Activated CD4-positive, alpha-beta T cell treated with anti-CD3 and anti-CD28 coated beads for 36 hours (primary cell): ENCODE results near the gene FSTL4. TPM values are rescaled to one million over a fixed set of nuclear protein-coding genes. Genes with fewer than 3 reads are reported as not detected.

ENCODE experiments used
- ATAC-seq: fragments of 200-7000 bp; cut with Tn5 transposase; one replicate; pipeline ENCODE4 v1.10.0; 2021; ENCODE audit warnings: mild to moderate bottlenecking, moderate library complexity
- CTCF ChIA-PET: fragments of 350-600 bp; sonication (Branson Sonifier 250); formaldehyde crosslinking; loops from one replicate; lab custom pipeline; 2021; ENCODE audit warnings: antibody characterized with exemption; lab: Charles Lee
- POLR2A ChIA-PET: fragments of 350-600 bp; sonication (Branson Sonifier 250); formaldehyde crosslinking; loops from one replicate; lab custom pipeline; 2021; ENCODE audit warnings: antibody characterized with exemption, inconsistent platforms; lab: Charles Lee
- DNase-seq: peaks from one replicate; pipeline ENCODE4 v3.0.0-alpha.2; 2020
- H3K27ac Mint-ChIP-seq: one replicate; pipeline ENCODE4 v1.8.0; 2021; ENCODE audit warnings: mixed read lengths
- H3K27me3 Mint-ChIP-seq: one replicate; pipeline ENCODE4 v1.8.0; 2021; ENCODE audit warnings: mixed read lengths
- H3K36me3 Mint-ChIP-seq: one replicate; pipeline ENCODE4 v1.8.0; 2021; ENCODE audit warnings: low read depth, mixed read lengths
- H3K4me1 Mint-ChIP-seq: one replicate; pipeline ENCODE4 v1.8.0; 2021; ENCODE audit warnings: mixed read lengths
- H3K4me3 Mint-ChIP-seq: one replicate; pipeline ENCODE4 v1.8.0; 2021; ENCODE audit warnings: mild to moderate bottlenecking, moderate library complexity, mixed read lengths
- H3K9me3 Mint-ChIP-seq: one replicate; pipeline ENCODE4 v1.8.0; 2021; ENCODE audit warnings: low read depth, mixed read lengths
- intact Hi-C, 2 experiments: fragments of 100-400 bp; cut with DNase I in 1 of 2; cut with micrococcal nuclease in 1 of 2; formaldehyde crosslinking; loops; one replicate each; pipeline versions ENCODE4 v1.14.2 to v1.15.1; 2022 to 2024; cut with DNase I, micrococcal nuclease
- total RNA-seq, 2 experiments: library from RNA; stranded (reverse); gene quantifications; one replicate each; pipeline ENCODE4 v1.2.3, GENCODE V29; 2021

Gene FSTL4
- total RNA-seq, 2 experiments from 2014 or later = not detected

DNA sequence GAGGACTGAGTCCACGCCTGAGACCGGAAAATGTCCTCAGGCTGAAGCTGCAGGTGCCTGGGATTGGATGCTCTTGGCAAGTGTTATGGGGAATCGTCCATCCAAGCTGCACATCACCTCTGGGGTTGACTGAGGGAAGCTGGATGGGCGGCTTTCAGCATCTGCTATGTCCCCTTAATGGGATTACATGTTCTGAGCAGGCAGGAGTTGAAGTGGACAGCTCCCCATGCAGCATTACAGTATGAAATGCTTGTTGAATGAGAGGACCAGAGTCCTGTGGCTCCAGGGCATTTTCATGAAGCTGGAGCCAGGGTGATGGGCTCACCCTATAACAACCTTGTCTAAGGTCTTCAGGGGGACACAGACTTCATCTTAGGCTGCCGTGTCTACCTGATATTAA lies 289.6 kb downstream of the FSTL4 start:
- no peak overlapping the region for H3K4me3 Mint-ChIP-seq
- ChIA-PET CTCF (interaction anchor here (0.6 to 1.0 kb wide), 3 partner anchors 10 to 1031 kb away, joined by 3 to 4 read pairs (median 3); no protein-coding TSS in a partner anchor), POLR2A (no interaction called here)
- no peak for ATAC-seq
- intact Hi-C loops = loop anchor here in 1 of 2 experiments (5.0 kb wide), 1 partner anchor 550 kb away; no protein-coding TSS in a partner anchor
- no peaks in the 10 kb centered on the region for H3K36me3 Mint-ChIP-seq
- no peaks in the 10 kb centered on the region for H3K9me3 Mint-ChIP-seq
- H3K27ac Mint-ChIP-seq = no peak overlapping the region
- no peaks in the 10 kb centered on the region for H3K27me3 Mint-ChIP-seq
- H3K4me1 Mint-ChIP-seq = peaks cover 16% of the 10 kb centered on the region
- DNase-seq = no peak

DNA sequence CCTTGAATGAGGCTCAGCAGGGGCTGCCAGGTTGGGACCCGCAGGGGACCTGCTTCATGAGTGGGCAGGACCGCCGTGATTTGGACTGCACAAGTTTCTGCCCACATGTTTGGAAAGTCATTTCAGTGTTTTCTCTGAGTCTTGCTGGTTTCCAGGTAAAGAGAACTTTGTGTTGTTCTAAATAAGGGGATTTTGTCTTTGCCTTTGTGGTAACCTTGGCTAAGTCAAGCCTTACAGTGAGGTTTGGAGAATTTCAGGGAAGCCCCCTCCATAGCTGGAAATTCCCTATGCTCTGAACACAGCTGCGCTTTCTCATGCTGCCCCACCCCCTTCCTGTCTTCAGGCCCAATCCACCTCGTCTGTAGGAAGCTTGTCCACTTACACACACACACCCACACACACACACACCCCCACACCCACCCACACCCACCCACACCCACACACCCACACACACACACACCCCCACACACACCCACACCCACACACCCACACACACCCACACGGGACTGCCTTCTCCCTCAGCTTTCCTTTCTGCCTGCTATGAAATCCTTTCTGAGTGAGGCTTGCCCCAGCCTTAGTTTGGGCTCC lies 290.4 kb downstream of the FSTL4 start:
- ATAC-seq (peak; percentile 86), DNase-seq (peak; percentile 77)
- Mint-ChIP-seq H3K27ac (no peak overlapping the region), H3K4me1 (peaks cover 16% of the 10 kb centered on the region), H3K4me3 (no peak overlapping the region), H3K36me3 (no peaks in the 10 kb centered on the region), H3K27me3 (no peaks in the 10 kb centered on the region), H3K9me3 (no peaks in the 10 kb centered on the region)
- intact Hi-C loops = loop anchor here in 1 of 2 experiments (5.0 kb wide), 1 partner anchor 550 kb away; no protein-coding TSS in a partner anchor
- ChIA-PET POLR2A (interaction anchor here (0.7 kb wide), 1 partner anchor 10 kb away, joined by 4 read pairs; no protein-coding TSS in a partner anchor), CTCF (interaction anchor here (1.0 kb wide), 1 partner anchor 211 kb away, joined by 3 read pairs; no protein-coding TSS in a partner anchor)

DNA sequence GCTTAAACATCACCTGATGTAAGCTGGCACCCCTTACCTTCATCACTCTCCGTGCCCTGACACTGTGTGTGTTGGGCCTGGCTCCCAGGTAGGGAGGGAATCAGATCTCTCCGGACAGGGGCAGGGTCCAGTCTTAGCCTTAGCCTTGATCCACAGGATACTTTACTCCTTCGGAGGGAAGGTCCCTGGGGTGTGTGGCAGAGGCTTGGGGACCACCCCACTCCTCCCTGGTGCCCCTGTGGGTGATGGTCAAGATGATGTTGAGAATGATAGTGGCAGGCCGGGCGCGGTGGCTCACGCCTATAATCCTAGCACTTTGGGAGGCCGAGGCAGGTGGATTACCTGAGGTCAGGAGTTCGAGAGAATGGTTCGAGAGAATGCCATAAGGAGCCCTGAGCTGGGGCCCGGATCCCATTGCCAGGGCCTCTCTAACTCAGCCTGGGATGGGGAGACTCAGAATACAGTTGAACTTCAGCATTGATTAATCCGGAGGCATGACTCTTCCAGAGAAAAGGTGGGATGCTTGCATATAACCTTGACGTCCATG lies 291.0 kb downstream of the FSTL4 start:
- H3K36me3 Mint-ChIP-seq = no peaks in the 10 kb centered on the region
- ChIA-PET CTCF (no interaction called here), POLR2A (interaction anchor here (0.7 kb wide), 1 partner anchor 11 kb away, joined by 4 read pairs; no protein-coding TSS in a partner anchor)
- no peak overlapping the region for H3K4me3 Mint-ChIP-seq
- H3K9me3 Mint-ChIP-seq = no peaks in the 10 kb centered on the region
- intact Hi-C loops = loop anchor here in 1 of 2 experiments (5.0 kb wide), 1 partner anchor 551 kb away; no protein-coding TSS in a partner anchor
- H3K4me1 Mint-ChIP-seq = peaks cover 16% of the 10 kb centered on the region
- DNase-seq (no peak), ATAC-seq (no peak)
- H3K27me3 Mint-ChIP-seq = no peaks in the 10 kb centered on the region
- H3K27ac Mint-ChIP-seq = peak overlapping the region; percentile 61

DNA sequence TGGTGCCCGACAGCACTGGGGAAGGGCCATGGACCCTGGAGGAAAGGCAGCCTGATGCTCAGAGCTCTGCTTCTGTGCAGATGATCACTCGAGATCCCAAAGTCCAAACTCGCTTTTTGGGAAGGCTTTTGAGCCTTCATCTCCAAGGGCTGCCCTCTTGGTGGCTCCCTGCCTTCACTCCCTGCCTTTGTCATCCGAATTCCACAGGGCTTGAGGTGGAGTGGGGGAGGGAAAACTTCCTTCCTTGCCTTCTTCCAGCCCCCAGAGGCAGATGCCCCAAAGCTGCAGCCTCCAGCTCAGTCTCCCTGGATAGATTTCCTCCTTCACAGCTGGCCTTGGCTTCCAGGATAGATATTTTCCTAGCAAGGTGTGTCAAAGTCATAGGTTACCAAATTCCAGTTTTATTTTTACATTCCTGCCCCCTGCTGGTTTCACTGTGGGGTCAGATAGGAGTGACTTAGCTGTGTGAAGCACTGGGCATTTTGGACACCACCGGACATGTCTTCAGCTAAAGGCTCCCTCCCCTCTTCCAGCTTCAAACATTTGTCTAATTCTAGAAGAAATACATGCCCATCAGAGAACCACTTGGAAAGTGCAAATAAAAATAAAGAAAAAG lies 292.3 kb downstream of the FSTL4 start:
- Mint-ChIP-seq H3K36me3 (no peaks in the 10 kb centered on the region), H3K27me3 (no peaks in the 10 kb centered on the region), H3K9me3 (no peaks in the 10 kb centered on the region), H3K4me3 (no peak overlapping the region), H3K27ac (no peak overlapping the region), H3K4me1 (peaks cover 16% of the 10 kb centered on the region)
- intact Hi-C loops = loop anchor here in 1 of 2 experiments (5.0 kb wide), 1 partner anchor 552 kb away; no protein-coding TSS in a partner anchor
- POLR2A ChIA-PET = interaction anchor here (0.5 kb wide), 2 partner anchors 75 to 726 kb away, joined by 4 to 5 read pairs; no protein-coding TSS in a partner anchor
- ATAC-seq (no peak), DNase-seq (no peak)
- CTCF ChIA-PET = interaction anchor here (0.6 to 1.0 kb wide), 7 partner anchors 12 to 579 kb away, joined by 3 to 4 read pairs (median 3); no protein-coding TSS in a partner anchor

DNA sequence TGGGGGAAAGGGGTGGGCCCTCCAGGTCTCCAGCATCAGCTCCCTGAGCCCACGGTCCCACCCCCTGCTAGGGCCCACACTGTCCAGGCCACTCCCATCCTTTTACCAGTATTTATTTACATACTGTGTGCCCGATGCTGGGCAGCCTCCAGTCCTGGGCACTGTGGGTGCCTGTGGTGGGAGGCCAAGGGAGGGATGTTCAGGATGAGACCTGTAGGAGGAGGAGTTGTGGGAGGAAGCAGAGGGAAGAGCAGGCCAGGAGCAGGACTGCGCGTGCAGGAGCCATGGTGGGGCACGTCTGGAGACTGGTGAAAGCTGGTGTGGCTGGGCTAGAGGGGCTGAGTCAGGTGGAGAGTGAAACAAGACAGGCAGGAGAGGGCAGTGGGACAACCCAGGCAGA lies 293.1 kb downstream of the FSTL4 start:
- Mint-ChIP-seq H3K36me3 (no peaks in the 10 kb centered on the region), H3K27ac (no peak overlapping the region), H3K4me1 (peaks cover 16% of the 10 kb centered on the region), H3K9me3 (no peaks in the 10 kb centered on the region), H3K4me3 (no peak overlapping the region), H3K27me3 (no peaks in the 10 kb centered on the region)
- DNase-seq (no peak), ATAC-seq (no peak)
- POLR2A ChIA-PET = interaction anchor here (0.5 kb wide), 1 partner anchor 726 kb away, joined by 5 read pairs; no protein-coding TSS in a partner anchor
- intact Hi-C loops = no loop called here
- CTCF ChIA-PET = interaction anchor here (0.7 to 1.0 kb wide), 5 partner anchors 13 to 578 kb away, joined by 3 to 4 read pairs (median 3); no protein-coding TSS in a partner anchor

DNA sequence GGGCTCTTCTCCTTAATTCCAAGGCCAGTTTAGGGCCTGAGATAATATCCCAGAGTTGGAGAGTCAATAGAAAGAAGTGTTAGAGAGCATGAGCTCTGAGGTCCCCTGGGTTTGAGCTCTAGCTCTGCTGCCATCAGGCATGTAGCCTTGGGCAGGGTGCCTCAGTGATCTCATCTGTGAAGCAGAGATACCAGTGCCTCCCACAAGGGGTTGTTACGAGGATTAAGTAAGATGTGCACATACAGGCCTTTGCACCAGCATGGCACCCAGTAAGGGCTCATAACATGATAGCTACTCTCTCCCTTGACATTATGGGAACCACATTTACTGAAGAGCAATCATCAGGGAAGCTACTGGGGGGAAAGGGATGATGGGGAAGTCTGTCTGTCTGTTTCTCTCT lies 294.8 kb downstream of the FSTL4 start:
- peaks cover 14% of the 10 kb centered on the region for H3K4me1 Mint-ChIP-seq
- no peak overlapping the region for H3K4me3 Mint-ChIP-seq
- POLR2A ChIA-PET = no interaction called here
- H3K27ac Mint-ChIP-seq = no peak overlapping the region
- intact Hi-C loops = no loop called here
- CTCF ChIA-PET = interaction anchor here (0.6 to 1.1 kb wide), 2 partner anchors 14 to 88 kb away, joined by 3 read pairs; no protein-coding TSS in a partner anchor
- no peaks in the 10 kb centered on the region for H3K36me3 Mint-ChIP-seq
- DNase-seq (no peak), ATAC-seq (peak; percentile 28)
- no peaks in the 10 kb centered on the region for H3K27me3 Mint-ChIP-seq
- no peaks in the 10 kb centered on the region for H3K9me3 Mint-ChIP-seq

DNA sequence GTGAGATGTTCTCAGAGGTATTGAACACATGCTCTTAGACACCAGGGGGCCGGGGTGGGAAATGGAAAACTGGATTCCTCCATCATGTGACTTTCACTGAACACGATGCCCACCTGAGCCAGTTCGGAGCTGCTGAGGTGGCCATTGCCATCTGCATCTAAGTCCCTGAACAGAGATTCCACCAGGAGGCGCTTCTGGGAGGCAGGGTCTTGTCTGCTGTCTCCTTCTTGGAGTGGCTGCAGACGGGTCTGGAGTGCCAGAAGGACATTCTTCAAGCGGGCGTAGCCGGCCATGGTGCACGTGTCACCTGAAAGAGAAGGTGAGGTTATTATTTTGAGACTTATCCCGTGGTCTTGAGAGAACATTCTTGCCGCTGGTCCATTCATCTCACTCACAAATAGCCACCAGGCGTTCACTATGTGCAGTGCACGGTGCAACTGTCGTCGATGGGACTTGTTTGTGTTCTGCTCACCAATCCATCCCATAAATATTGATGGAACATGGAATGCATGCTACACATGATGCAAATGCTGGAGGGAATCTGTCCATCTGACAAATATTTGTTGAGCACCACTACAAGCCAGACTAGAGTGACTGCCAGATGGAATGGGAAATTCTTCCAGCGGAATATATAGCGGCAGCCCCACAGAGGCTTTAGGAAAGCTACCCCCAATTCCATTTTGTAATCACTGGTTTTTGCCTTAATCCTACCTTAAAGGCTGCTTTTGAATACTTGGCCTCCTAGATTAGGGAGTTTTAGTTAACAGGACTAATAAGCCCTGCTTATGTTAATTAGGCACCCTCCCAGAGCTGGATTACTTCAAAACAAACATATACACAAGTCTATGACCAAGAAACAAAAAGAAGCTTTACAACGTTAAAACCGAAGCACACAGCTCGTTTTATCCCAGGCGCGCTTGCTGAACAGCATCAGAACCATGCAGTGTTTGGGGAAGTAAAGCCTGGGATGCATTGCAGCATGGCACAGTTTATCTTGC lies 295.7 kb downstream of the FSTL4 start:
- Mint-ChIP-seq H3K27ac (no peak overlapping the region), H3K4me1 (peaks cover 6% of the 10 kb centered on the region), H3K4me3 (no peak overlapping the region), H3K36me3 (no peaks in the 10 kb centered on the region), H3K27me3 (no peaks in the 10 kb centered on the region), H3K9me3 (no peaks in the 10 kb centered on the region)
- DNase-seq (peak; percentile 32), ATAC-seq (no peak)
- intact Hi-C loops = no loop called here
- ChIA-PET POLR2A (no interaction called here), CTCF (interaction anchor here (1.4 to 1.5 kb wide), 3 partner anchors 11 to 203 kb away, joined by 3 to 5 read pairs (median 4); no protein-coding TSS in a partner anchor)

DNA sequence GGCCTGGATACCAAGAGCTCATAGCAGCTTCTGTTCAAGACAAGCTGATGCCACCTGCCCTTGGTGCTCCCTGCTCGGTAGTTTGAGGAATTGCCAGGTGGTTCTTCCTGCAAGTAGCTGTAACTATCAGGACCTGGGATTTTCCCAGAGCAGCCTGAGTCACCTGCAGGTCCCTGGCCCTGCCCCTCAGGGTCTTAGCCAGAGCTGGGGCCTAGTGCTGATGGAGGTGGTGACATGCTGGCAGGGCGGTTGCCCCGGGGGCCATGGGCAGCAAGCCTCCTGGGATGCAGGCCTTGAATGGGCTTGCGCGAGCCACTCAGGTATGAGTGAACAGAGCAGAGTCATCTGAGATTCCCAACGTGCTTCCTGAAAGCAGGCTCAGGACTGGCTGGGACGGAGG lies 298.3 kb downstream of the FSTL4 start:
- H3K27me3 Mint-ChIP-seq = peaks cover 3% of the 10 kb centered on the region
- H3K27ac Mint-ChIP-seq = no peak overlapping the region
- ChIA-PET POLR2A (no interaction called here), CTCF (interaction anchor here (1.3 kb wide), 1 partner anchor 10 kb away, joined by 4 read pairs; no protein-coding TSS in a partner anchor)
- ATAC-seq (no peak), DNase-seq (no peak)
- no peaks in the 10 kb centered on the region for H3K36me3 Mint-ChIP-seq
- no peak overlapping the region for H3K4me3 Mint-ChIP-seq
- H3K4me1 Mint-ChIP-seq = no peaks in the 10 kb centered on the region
- H3K9me3 Mint-ChIP-seq = no peaks in the 10 kb centered on the region
- intact Hi-C loops = no loop called here

DNA sequence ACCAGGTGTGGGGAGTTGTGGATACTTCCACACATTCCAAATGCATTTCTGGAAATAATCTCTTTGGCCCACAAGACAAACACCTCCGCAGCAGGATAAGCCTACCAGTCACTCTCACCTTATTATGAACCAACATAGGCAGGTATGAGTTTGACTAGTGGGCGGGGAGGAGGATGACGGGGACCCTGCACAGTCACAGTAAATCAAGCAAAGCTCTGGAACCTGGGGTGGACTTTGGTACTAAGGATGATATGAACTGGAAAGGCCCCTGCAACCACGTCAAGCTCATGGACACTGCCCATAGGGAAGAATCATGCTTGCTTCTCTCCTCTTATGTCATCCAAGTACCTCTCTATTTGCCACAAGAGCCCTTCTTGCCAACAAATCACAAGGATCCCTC lies 301.2 kb downstream of the FSTL4 start:
- H3K27me3 Mint-ChIP-seq = peaks cover 3% of the 10 kb centered on the region
- DNase-seq (no peak), ATAC-seq (no peak)
- no peaks in the 10 kb centered on the region for H3K9me3 Mint-ChIP-seq
- CTCF ChIA-PET = interaction anchor here (0.9 kb wide), 1 partner anchor 46 kb away, joined by 3 read pairs; no protein-coding TSS in a partner anchor
- H3K4me3 Mint-ChIP-seq = no peak overlapping the region
- H3K27ac Mint-ChIP-seq = no peak overlapping the region
- intact Hi-C loops = no loop called here
- POLR2A ChIA-PET = interaction anchor here (0.6 kb wide), 1 partner anchor 55 kb away, joined by 3 read pairs; no protein-coding TSS in a partner anchor
- no peaks in the 10 kb centered on the region for H3K36me3 Mint-ChIP-seq
- no peaks in the 10 kb centered on the region for H3K4me1 Mint-ChIP-seq

DNA sequence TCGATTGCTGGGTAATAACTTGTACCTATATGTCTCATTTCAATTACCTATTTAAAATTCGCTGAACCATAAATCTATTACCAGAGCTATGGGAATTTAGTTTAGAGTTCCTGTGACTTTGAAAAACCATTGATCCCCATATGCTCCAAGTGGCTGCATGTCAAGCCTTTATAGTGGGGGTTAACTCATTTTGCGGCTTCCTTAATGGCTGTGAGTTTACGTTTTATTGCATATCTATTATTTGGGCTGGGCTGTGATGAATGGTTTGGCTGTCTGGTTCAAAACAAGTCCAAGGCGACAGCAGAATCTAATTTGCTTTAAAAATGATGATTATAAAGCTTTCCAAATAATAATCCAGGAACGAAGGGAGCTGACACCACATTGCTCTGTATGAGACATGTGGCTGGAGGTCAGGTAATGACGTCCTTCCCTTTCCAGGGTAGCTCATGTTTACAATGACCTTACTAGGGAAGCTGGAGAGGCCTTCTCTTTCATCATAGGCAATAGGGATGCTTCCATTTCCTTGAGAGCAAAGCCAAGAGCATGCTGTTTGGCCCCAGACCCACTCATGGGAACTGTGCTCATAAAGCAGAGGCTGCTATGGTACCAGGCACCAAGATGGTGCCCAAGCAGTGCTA lies 302.2 kb downstream of the FSTL4 start:
- intact Hi-C loops = no loop called here
- no peak overlapping the region for H3K4me3 Mint-ChIP-seq
- ChIA-PET CTCF (no interaction called here), POLR2A (no interaction called here)
- no peak overlapping the region for H3K27ac Mint-ChIP-seq
- ATAC-seq (no peak), DNase-seq (no peak)
- no peaks in the 10 kb centered on the region for H3K36me3 Mint-ChIP-seq
- H3K27me3 Mint-ChIP-seq = peaks cover 3% of the 10 kb centered on the region
- H3K4me1 Mint-ChIP-seq = no peaks in the 10 kb centered on the region
- no peaks in the 10 kb centered on the region for H3K9me3 Mint-ChIP-seq
